Mammary epithelial cell (primary cell): ENCODE results near the gene MAPKAPK3.

ENCODE experiments used
- EZH2 ChIP-seq: IDR thresholded peaks from 2 replicates; pipeline ENCODE4 v1.6.1; 2012; ENCODE audit warnings: low read length, inconsistent platforms, borderline replicate concordance
- TF ChIP-seq, protein P1 (sequence below), 2 donors: IDR thresholded peaks in 1 of 2; conservative IDR thresholded peaks in 1 of 2; 2 replicates each; pipeline ENCODE4 v1.5.1; 2011 to 2012; ENCODE audit warnings: inconsistent platforms in 2 of 2, low read length in 2 of 2, mild to moderate bottlenecking in 2 of 2, control low read depth in 1 of 2, low read depth in 1 of 2; ENCODE audit not compliant: insufficient read depth in 1 of 2; ENCODE audit errors: extremely low read depth in 1 of 2

DNA sequence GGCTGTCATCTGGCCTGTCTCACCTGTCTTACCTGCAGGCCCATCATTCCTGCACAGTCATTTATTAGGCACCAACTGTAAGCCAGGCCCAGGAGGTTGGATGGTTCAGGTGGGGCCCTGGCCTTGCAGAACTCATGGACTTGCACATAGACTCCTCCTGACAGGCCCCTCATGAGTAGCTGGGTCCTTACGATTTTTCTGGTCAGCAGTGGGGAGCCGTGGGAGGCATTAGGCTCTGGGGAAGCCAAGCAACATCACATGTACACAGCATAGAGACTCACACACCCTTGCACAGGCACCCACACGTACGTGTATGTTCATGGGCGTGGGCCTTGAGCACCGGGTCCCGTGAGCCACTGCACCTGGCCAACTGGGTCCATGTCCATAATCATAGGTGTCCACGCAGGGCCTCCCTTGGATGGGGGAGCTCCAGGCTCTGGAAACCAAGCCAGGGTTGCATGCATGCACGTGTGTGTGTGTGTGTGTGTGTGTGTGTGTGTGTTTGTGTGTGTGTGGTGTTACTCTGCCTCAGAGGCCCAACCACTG, 25.7 kb upstream of the MAPKAPK3 start:
- TF ChIP-seq, protein P1, sequence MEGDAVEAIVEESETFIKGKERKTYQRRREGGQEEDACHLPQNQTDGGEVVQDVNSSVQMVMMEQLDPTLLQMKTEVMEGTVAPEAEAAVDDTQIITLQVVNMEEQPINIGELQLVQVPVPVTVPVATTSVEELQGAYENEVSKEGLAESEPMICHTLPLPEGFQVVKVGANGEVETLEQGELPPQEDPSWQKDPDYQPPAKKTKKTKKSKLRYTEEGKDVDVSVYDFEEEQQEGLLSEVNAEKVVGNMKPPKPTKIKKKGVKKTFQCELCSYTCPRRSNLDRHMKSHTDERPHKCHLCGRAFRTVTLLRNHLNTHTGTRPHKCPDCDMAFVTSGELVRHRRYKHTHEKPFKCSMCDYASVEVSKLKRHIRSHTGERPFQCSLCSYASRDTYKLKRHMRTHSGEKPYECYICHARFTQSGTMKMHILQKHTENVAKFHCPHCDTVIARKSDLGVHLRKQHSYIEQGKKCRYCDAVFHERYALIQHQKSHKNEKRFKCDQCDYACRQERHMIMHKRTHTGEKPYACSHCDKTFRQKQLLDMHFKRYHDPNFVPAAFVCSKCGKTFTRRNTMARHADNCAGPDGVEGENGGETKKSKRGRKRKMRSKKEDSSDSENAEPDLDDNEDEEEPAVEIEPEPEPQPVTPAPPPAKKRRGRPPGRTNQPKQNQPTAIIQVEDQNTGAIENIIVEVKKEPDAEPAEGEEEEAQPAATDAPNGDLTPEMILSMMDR (conservative IDR thresholded peaks at IDR 0.05 in 1 of 2, IDR thresholded peaks at IDR 0.05 in 1 of 2; ENCODE audit: extremely low read depth in 1 of 2, insufficient read depth in 1 of 2, low read depth in 1 of 2, low read length in 2 of 2) = no peak
- no peak for TF ChIP-seq EZH2
